Activated CD4-positive, alpha-beta T cell treated with anti-CD3 and anti-CD28 coated beads, Interleukin-2, amount 50 U/mL, for 24 hours (primary cell): ENCODE data around the gene DBNDD1.
"Not testable (repeated sequence)": the region's sequence is repeated elsewhere in the genome, so short reads cannot be mapped to it uniquely, and the experiment has no call there.

Experiments used
- DNase-seq, 2 donors: peaks; one replicate each; pipeline ENCODE4 v3.0.0-alpha.2; 2020; ENCODE audit warnings: low read depth in 1 of 2, low spot score in 1 of 2

The DBNDD1 gene

GRCh38 chr16:90012991-90013745, 6.1 kb downstream of the DBNDD1 start:
- no peak for DNase-seq

GRCh38 chr16:90011908-90012501, 7.3 kb downstream of the DBNDD1 start:
- no peak for DNase-seq

- DNase-seq, result no peak
These were observed 7.8 kb downstream of the DBNDD1 start for GRCh38 chr16:90011508-90011819.

- DNase-seq, result no peak
These were observed 8.4 kb downstream of the DBNDD1 start for GRCh38 chr16:90010676-90011507.

GRCh38 chr16:90009172-90009899, 9.9 kb downstream of the DBNDD1 start:
- DNase-seq, result no peak

- DNase-seq, result peak; percentile 38 to 56
These were observed 10.5 kb downstream of the DBNDD1 start for GRCh38 chr16:90008708-90009145.

- DNase-seq, result not testable (repeated sequence)
These were observed 11.5 kb downstream of the DBNDD1 start for GRCh38 chr16:90007635-90008234.

GRCh38 chr16:90007015-90007414, 12.2 kb downstream of the DBNDD1 start:
- DNase-seq, result no peak

- DNase-seq, result no peak
These were observed 13.1 kb downstream of the DBNDD1 start for GRCh38 chr16:90005956-90006663.

GRCh38 chr16:90004577-90004976, 14.7 kb downstream of the DBNDD1 start:
- DNase-seq, result no peak

- DNase-seq, result no peak
These were observed 16.5 kb downstream of the DBNDD1 start for GRCh38 chr16:90002759-90003158.

- no peak for DNase-seq
These were observed 17.3 kb downstream of the DBNDD1 start for GRCh38 chr16:90001761-90002503.

GRCh38 chr16:90000733-90001427, 18.4 kb downstream of the DBNDD1 start:
- no peak for DNase-seq

- no peak for DNase-seq
These were observed 19.3 kb downstream of the DBNDD1 start for GRCh38 chr16:89999831-90000574.

- DNase-seq, result no peak
These were observed 23.1 kb downstream of the DBNDD1 start for GRCh38 chr16:89996178-89996489.

- peak; percentile 29 to 36 for DNase-seq
These were observed 23.6 kb downstream of the DBNDD1 start for GRCh38 chr16:89995475-89996177.

- DNase-seq, result peak; percentile 32 to 33
These were observed 24.4 kb downstream of the DBNDD1 start for GRCh38 chr16:89994721-89995474.
